GM19239 (cell line): ENCODE results near the gene B3GNT3.

Source experiments
- DNase-seq: peaks from one replicate; pipeline ENCODE4 v3.0.0; 2011; ENCODE audit warnings: low spot score; ENCODE audit not compliant: insufficient read length
- FAIRE-seq: peaks from 2 replicates; lab custom pipeline; 2011; peaks lifted over from hg19 to GRCh38; lab: Jason Lieb, UNC

Gene B3GNT3

DNA sequence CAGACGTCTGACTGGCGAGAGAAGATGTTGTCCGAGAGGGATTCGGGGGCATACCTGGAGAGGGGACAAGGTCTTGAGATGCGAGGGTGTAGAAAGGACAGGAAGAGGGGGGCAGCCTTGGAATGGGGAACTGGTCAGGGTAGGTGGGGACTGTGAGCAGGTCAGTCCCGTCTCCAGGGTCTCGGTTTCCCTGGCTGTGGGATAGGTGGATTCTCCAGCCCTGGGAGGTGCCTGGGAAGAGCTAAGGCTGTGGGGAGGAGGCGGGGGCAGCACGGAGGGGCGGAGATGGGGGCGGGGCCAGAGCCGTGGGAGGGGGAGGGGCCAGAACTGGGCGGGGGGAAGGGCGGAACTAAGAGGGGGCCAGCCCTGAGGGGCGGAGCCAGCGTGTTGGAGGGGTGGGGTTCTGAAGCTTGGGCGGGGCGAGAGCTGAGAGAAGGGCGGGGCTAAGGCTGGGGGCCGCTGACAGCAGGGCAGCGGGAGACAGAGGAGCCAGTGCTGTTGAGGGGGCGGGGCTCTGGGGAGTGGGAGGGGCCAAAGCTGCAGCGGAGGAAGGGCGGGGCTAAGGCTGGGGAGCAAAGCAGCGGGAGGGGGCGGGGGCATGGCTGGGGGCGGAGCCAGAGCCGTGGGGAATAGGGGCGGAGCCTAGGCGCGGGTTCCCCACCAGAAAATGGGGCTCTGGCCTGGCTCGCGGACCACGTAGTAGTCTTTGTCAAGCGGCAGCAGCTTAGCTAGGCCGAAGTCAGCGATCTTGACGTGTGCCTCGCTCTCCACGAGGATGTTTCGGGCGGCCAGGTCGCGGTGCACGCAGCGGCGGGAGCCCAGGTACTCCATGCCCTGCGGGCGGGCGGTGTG, 35.9 kb downstream of the B3GNT3 start:
- no peak for FAIRE-seq
- DNase-seq: no peak

DNA sequence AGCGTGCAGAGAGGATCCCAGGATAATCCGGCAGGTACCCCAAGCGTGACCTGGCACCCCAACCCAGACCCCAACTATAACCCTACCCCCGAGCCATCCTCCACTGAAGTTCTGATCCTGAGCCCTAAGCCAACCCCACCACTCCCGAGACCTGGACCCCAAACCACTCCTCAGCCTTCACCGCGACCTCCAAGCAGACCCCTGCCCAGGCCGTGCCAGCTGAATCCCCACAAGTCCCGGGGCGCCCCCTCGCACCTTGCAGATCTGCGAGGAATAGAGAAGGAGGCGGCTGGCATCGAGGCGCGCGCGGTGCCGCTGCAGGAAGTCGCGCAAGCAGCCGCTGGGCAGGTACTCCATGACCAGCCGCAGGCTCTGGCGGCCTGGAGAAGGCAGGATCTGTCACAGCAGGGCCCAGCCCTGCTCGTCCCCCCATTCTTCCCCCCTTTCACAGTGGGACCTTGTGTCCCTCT, 36.5 kb downstream of the B3GNT3 start:
- no peak for DNase-seq
- FAIRE-seq: no peak

DNA sequence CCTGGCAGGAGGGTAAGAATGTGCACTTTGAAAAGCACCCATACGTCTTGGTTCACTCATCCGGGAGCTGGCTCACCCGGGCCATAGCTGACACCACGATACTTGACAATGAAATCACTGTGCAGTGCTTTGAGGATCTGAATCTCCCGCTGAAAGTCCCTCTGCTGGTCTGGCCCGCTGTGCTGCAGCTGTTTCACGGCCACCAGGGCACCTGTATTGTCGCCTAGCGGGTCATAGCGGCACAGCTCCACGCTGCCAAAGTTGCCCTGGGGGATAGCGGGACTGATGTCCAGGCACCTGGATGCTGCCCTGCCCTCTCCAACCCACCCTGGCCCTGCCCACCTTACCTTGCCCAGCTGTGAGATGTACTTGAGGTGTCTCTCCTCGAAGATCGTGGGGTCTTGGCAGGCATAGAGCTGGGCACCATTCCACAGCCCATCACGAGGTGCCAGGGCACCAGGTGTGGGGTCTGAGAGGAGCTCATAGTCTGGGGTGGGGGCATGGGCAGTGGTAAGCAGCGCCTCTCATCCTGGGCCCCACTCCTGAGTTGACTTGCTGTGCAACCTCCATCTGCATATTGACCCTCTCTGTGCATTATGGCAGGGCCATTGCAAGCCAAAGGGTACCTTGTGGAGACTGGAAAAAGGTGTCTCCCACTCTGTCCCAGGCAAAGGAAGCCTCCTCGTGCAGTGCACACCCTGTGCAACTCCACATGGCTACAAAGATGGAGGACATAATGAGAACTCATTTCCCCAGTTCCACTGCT, 37.7 kb downstream of the B3GNT3 start:
- FAIRE-seq: no peak
- DNase-seq: no peak

DNA sequence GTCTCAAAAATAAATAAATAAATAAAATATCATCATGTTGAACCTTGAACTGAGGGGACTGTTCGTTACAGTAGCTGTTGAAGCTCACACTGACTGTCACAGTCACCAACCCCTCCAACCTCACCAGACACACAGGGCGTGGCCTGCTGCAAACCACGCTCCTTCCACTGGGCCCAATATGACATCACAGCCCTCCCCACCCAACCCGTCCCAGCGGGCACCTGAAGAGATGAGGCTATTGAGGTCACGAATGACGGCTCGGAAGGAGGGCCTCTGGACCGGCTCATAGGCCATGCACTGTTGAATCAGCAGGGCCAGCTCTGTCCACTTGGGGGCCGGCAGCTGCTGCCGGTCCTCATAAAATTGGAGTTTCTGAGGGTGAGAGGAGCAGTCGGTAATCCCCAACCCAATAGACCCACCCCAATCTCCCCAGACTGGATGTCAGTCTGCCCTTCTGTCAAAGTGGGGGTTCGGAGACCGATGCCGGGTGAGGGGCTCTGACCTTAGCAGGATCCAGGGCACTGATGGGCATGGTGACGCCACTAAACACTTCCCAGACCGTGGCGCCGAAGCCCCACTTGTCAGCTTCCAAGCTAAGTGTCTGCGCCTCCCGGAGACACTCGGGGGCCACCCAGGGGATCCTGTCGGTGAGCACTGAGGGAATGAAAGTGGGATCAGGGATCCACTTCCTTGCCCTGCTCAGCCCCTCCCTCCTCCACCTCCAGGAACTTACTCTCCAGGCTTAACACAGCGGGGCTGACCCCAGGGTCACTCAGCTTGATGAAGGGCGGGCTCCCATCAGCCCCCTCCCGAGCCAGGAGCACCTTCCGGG, 39.6 kb downstream of the B3GNT3 start:
- no peak for FAIRE-seq

DNA sequence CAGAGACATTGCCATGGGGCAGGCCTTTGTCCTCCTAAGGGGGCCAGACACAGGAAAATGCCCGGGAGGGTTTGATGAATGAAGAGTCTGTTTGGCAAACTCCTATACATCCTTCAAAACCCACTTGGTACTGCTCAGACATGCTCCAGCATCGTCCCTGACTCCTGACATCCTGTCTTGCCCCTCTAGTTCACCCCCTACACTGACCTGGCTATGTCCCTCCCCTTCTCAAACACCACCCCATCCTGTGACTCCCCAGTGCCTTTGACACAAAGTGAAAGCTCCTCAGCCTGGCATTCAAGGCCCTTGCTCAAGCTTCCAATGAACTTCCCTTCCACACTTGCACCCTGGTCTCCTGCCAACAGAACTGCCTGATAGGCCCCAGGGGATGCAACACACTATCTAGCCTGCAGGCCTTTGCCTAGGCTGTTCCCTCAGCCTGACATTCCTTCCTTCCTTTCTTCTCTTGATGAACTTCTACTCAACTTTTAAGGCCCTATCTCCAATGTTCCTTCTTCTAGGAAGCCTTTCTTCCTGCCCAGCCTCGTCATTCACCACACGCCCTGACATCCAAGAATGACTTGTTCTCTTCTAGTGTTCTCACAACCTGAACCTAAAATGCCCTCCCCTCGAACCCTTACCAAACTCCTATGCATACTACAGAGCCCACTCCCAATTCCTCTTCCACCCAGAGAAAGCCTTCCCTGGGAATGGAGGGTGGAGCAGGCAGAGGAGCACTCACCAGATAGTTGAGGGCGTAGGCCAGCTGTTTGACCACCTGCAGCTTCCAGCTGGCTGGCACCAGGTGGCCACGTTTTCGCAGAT, 40.5 kb downstream of the B3GNT3 start:
- DNase-seq (no peak), FAIRE-seq (no peak)

More for the DNA sequence above, 39.6 kb downstream of the B3GNT3 start:
- DNase-seq: no peak

DNA sequence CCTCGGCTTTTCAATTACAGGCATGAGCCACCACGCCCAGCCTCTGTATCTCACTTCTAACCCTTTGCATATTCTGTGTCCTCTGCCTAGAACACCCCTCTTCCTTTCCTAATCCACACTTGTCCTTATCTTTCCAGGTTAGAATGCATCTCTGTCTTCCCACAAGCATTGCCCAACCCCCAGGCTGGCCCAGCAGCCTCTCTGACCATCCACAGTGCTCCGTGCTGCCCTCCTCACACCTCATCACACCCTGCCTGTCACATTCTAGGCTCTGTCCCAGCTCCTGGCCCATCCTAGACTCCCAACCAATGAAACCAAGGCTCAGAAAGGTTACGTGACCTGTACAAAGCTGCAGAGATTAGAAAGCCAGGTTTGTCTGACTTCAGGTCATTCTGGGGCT, 41.6 kb downstream of the B3GNT3 start:
- FAIRE-seq (no peak), DNase-seq (no peak)

DNA sequence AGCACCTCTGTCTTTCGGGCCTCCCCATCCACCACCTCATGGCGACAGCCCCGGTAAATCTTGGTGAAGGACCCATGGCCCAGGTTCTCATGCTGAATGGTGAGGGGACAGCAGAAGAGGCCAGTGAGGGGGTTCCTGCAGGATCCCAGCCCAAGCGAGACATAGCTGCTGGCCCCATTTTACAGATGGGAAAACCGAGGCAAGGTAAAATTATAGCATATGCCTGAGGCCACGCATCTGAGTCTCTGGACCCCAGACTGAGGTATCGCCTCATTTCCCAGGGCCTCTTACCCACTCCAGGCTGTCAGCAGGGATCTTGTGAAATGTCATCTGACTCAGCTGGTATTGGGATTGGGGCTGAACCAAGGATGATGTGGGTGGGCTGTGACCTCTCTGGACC, 43.0 kb downstream of the B3GNT3 start:
- FAIRE-seq (no peak), DNase-seq (no peak)

DNA sequence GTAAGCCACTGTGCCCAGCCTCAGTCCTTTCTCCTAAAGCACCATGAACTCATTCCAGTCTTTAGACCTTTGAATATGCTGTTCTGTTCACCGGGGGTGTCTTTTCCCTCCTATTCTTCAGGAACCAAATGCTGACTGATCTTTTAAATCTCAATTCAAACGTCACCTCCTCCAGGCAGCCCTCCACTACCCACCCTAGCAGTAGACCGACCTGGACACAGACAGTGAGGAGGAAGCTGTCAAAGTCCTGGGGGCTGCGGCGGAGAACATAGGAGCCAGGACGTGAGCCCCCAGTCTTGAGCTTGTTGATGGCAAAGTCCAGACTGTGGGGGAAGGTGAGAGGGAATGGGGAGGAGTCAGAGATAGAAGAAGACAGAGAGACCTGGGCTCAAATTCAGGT, 45.1 kb downstream of the B3GNT3 start:
- FAIRE-seq (no peak), DNase-seq (no peak)

DNA sequence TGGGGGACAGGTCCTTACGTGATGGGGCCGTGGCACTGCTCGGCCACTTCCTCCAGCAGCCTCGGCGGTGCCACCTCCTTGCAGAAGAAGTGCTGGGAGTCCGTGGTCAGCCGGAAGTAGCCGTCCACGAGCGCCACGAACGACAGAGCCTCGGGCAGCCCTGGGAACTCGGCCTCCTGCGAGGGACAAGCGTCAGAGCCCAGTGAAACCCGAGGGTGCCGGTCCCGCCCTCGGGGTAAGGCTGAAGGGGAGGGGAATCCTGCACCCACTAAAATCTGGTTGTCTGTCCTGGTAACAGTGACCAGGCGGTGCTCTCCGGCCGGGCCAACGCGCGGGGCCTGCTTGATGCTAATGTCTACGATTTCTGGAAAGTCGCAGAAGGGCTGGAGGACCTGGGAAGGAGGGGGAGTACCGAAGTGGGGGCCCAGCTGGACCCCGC, 46.5 kb downstream of the B3GNT3 start:
- no peak for FAIRE-seq
- DNase-seq: no peak

DNA sequence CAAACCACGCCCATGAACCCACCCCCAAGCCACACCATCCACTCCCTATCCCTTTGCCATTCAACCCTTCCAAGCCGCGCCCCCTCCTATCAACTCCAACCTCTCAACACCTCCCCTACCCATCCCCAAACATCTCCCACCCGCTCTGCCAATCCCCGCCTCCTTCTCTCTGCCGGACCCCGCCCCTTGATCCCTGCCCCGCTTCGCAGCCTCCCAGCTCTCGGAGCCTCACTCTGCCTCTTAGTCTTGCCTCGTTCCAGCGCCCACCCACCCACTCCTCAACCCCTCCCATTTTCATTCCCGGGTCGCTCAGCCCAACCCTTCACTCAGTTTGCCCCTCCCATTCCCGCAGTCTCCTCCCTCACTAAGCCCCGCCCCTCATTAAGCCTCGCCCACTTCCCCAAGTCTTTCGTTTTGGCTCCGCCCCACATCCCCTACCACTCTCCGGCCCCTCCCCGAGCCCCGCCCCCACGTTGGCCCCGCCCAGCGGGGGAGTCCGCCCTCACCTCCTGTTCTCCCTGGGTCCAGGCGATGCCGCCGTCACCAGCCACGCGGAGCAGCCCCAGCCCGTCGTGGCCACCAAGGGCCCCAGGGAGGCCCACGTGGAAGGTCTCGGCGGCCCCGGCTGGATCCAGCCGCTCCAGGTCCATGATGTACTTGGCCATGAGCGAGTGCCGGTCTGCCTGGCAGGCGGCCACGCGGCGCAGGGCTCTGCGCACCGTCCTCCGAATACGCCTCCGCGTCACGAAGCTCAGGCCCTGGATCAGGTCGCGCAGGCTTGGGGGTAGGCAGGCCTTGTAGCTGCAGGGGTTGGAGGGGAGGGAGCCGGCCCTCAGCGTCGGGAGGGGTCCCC, 47.1 kb downstream of the B3GNT3 start:
- FAIRE-seq: no peak
- DNase-seq: no peak

DNA sequence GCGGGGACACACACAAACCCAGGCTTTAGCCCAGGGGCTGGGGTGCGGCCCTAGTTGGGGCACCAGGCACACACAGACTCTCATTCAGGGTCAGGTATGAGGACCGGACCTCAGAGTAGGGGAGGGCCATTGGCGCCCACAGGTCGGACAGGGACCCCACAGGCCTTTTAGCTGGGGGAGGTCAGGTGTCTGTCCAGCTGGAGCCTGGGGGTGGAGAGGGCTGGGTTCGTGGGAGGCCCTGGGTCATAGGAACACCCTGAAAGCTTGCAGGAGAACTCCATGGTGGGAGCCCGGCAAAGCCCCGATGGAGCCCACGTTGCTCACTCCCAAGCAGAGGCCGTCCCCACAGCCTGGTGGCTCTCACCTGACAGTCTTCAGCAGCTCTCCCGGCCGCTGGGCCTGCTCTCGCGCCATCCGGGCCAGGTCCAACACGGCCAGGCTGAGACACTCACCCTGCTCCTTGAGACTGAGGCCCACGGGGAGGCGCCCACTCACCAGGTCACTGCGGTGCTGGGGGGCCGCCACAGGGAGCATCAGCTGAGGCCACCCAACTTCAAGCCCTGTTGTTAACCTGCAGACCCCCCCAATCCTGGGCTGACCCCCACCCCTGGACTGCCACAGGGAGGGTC, 47.8 kb downstream of the B3GNT3 start:
- no peak for FAIRE-seq
- DNase-seq: no peak

DNA sequence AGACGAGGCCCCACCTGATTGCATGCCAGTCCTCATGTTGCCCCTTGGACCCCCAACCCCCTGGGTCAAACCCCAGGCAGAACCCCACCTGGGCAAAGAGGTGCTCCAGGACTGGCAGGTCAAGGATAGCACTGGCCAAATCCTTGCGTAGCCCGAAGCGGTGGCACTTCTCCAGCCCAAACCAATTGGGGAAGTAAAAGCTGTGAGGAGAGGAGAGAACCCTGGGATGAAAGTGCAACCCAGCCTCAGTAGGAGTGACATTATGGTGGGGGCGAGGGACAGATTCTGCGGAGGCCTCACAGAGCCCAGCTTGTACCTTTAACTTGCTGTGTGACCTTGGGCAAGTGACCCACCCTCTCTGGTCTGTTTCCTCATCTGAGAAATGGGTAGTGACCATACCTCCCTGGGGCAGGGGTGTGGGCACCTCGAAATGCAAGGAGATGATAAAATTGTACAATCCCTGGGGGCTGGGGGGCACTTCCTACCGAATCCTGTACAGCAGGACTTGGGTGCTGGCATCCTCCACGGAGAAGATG, 48.4 kb downstream of the B3GNT3 start:
- FAIRE-seq: no peak
- no peak for DNase-seq

DNA sequence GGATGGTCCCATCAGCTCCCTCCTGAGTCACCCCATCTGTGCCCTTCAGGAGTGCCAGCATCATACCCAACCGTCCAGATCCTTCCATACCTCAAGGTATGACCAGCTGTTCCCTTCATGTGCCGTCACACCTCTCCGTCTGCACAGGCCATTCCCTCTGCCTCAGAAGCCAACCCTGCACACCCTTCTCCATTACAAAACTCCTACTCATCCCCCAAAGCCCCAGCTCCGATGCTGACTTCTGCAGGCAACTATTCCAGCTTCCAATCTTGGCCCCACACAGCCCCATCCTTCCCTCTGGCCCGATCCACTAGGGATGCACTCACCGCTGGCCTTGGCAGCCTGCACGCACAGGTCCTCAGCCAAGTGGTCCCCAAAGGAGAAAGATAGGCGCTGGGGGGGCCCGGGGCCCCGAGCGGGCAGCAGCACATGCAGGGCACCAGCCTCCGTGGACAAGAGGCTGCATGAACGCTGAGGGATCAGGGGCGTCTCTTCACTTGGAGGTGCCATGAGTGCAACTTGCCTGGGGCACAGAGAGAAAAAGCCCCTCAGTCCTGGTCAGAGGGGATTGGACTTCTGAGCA, 49.1 kb downstream of the B3GNT3 start:
- DNase-seq (no peak), FAIRE-seq (no peak)

DNA sequence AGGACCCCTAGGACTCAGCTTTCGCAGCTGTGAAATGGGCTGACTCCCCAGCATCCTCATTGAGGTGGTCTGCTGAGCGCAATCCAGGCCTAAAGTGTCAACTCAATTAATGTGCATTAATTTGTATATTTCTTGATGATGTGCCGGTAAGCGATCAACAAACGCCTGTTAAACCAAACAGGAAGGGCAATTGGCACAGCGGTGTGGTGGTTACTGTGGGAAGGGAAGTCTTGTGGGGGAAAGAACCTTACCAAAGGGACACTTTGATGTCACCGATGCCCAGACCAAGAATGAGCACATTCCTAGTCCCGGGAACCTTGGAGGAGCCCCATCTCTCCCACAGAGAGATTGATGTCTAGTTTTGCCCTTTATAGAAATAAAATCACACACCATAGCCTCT, 51.2 kb downstream of the B3GNT3 start:
- DNase-seq (no peak), FAIRE-seq (peak; percentile 35)

DNA sequence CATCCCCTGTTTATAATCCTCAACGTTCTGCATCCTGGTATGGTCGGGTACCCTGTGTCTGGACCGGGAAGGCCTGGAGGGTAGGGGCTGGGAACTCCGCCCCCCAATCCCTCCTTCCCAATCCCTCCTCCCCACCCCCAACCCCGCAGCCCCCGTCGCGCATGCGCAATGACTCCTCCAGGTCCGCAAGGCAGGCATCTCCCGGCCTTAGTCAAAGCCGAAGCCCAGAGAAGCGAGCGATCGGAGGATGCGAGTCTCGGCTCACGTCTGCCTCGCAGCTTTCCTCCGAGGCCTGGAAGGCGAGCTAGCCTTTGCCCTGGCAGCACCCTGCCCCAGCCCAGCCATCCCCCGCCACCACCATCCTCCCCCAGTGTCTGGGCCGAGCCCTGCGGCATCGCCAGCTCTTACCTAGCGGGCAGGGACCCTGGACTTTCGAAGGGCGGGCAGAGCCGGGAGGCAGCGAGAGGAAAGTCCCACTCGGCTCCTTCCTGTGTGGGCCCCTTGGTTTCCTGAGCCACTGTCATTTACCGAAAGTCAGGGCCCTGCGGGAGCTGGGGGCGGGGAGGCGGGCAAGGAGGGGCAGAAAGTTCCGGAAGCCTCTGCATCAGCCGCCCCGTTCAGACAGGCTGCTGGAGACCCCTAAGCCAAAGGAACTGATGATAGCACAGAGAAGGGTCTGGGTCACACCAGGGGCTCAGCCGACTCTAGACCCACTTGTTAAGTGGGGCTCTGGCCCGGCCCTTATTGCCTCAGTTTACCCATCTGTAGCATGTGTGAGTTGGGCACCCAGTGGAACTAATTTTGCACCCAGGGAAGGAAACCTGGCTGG, 52.8 kb downstream of the B3GNT3 start, which contains the start of gene JAK3:
TSS of gene JAK3 (minus strand) at position 445 of the 829 bp plus-strand sequence. CDS start 3,565 bp downstream, outside the sequence.
- peak; percentile 78 for DNase-seq
- peak; percentile 90 for FAIRE-seq

DNA sequence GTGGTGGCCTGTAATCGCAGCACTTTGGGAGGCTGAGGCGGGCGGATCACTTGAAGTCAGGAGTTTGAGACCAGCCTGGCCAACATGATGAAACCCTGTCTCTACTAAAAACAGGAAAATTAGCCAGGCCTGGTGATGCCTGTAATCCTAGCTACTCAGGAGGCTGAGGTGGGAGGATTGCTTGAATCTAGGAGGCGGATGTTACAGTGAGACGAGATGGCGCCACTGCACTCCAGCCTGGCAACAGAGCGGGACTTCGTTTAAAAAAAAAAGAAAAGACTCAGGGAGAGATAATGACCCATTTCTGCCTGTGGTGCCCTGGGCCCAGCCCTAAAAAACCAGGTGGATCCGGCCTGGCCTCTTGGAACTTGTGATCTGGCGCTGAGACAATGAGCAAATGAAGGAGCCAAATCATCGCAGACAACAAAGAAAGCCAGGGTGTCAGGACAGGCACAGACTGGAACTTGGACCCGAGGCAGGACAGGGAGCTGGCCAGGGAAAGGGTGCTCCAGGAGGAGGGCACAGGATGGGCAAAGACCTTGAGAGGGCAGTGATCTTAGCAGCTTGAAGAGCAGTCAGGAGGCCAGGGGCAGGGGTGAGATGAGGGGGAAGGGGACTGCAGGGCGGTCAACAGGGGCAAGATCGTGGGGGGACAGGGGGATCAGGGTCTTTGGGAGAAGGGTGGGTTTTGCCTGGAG, 53.8 kb downstream of the B3GNT3 start:
- DNase-seq: no peak
- no peak for FAIRE-seq
